Measurements from ENCODE around the gene NCAPH2.

GRCh38 chr22:50569896-50570535 is 62.0 kb downstream of the NCAPH2 start:
- TF ChIP-seq, protein P1, sequence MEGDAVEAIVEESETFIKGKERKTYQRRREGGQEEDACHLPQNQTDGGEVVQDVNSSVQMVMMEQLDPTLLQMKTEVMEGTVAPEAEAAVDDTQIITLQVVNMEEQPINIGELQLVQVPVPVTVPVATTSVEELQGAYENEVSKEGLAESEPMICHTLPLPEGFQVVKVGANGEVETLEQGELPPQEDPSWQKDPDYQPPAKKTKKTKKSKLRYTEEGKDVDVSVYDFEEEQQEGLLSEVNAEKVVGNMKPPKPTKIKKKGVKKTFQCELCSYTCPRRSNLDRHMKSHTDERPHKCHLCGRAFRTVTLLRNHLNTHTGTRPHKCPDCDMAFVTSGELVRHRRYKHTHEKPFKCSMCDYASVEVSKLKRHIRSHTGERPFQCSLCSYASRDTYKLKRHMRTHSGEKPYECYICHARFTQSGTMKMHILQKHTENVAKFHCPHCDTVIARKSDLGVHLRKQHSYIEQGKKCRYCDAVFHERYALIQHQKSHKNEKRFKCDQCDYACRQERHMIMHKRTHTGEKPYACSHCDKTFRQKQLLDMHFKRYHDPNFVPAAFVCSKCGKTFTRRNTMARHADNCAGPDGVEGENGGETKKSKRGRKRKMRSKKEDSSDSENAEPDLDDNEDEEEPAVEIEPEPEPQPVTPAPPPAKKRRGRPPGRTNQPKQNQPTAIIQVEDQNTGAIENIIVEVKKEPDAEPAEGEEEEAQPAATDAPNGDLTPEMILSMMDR (IDR thresholded peaks at IDR 0.05; ENCODE audit: low read depth, low read length, poor library complexity, severe bottlenecking), result no peak
- no peak for TF ChIP-seq EZH2phosphoT487 (IDR thresholded peaks at IDR 0.05; ENCODE audit: borderline replicate concordance, low read length)
